SIG-M5 (cell line): ENCODE results near the gene CNIH2.
"Not testable (repeated sequence)": the region's sequence is repeated elsewhere in the genome, so short reads cannot be mapped to it uniquely, and the experiment has no call there.

ENCODE experiments used
- DNase-seq: peaks from one replicate; lab custom pipeline; 2025; lab: John Stamatoyannopoulos, UW

CNIH2 gene

DNA sequence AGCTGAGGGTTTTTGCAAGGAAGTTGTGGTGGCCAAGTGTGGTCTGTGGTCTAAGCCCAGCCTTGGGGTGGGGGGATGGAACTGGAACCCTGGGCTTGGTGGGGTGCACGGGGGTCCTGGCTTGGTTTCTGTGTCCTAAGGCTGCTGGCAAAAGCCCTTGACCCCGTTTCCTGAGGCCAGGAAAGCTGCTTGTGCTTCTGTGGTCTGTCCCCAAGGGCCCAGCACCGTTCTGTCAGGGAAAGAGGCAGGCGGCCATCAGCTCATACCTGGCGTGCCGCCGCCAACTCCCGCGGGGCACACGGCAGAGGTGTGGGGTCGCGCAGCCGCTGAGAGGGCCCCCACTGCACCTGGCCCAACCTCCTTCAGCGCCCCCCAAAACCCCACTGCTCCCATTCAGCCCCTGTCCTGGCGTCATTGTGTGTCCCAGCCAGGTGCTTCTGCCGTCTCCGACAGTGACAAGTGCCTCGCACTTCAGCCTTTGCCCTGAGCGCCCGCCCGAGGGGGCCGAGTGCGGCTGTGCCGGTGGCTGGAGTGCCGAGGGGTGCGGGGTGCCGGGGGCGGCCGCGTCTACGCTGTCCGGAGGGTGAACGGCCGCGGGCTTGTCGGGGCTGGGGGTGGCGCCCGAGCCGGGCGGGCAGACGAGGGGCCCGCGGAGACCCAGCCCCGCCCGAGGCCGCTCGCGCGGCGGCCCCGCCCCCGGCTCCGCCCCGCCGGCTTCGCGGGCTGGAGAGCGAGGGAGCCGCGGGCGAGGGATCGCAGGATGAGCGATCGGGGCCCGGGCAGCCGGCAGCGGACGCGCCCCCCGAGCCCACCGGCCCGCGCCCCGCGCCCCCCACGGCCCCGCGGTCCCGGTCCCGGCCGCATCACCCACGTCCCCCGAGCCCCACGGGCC is at the start of gene CNIH2:
Gene CNIH2 (plus strand): TSS at position 705 of the 892 bp plus-strand sequence. CDS start 282 bp downstream, outside the sequence.
- no peak for DNase-seq

DNA sequence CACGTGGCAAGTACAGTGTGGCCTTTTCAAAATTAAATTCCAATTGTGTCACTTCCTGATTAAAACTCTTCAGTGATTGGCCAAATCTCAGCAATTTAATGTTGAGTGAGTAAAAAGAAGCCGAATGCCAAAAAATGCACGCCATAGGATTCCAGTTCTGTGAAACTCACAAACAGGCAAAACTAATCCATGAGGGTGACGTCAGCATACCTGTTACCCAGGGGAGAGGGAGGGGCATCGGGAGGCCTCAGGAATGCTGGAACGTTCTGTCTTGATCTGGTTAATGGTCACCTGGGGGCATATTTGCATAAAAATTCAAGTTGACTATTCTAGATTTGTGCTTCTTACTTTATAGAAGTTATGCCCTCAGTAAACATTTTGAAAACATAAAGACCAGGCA is 49.5 kb upstream of the CNIH2 start:
- DNase-seq: no peak

DNA sequence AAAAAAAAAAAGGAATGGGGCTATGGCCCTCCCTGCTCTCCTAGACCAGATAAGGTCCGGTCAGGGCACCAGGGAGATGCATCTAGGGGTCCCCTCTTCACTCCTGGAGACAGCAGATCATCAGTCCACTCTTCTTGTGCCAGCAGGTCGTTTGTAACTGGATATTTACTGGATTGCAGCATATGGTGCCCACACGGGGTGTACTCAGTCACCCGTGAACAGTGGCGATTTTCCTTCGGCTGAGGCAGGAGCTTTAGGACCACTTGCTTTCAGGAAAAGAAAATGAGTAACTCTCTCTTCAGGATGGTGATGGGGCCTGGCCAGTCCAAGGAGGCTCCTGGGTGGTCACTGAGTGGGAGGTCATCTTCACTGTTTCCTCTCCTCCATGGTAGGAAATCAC is 47.8 kb upstream of the CNIH2 start:
- no peak for DNase-seq

DNA sequence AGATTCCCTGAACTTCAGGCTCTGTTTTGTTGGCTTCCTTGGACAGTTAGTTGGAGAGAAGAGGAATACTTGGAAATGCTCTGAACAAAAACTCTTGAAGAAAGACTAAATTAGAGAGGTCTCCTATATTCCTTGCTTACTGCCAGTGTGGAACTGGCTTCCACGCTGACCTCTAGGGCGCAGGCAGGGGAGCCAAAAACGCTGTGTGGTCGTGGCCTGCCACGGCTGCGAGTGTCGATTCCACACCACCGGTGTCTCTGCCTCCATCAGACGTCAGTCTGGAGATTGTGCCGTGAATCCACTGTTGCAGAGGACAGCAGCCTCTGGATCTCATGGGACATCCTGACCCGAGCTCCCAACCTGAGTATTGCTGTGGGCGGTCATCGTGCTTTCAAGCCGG is 47.0 kb upstream of the CNIH2 start:
- DNase-seq: no peak

DNA sequence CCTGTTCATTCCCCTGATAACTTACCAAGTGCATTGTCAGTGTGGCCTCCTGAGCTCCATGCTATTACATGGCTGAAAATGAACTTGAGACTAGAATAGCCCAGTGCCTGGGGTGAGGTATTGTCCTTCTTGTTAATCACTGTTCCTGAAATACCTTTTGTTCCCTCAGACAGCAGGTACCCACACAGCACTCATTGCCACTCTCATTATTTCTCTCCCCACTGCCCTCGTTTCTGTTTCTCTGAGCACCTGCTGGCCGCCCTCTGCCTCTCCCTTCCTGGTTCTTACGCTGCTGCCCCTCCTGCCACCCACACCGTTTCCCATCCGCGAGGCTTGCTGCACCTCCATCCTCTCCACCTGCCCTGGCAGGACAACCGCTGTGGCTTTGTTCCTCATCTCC is 46.4 kb upstream of the CNIH2 start:
- DNase-seq: no peak

DNA sequence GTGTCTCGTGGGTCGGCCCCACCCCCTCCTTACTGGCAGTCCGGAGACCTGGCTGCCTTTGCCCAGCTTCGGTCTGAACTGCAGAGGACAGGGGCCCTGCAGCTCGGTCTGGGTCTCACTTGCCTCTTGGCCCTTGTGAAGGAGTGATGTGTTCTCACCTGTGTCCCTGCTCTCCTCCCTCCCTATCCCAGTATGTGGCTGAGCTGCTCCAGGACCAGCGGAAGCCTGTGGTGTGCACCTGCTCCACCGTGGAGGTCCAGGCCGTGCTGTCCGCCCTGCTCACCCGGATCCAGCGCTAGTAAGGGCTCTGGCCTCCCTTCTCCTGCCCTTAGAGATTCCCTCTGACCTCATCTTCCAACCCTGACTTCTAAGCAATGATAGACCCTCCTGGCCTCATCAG is 45.2 kb upstream of the CNIH2 start:
- no peak for DNase-seq

DNA sequence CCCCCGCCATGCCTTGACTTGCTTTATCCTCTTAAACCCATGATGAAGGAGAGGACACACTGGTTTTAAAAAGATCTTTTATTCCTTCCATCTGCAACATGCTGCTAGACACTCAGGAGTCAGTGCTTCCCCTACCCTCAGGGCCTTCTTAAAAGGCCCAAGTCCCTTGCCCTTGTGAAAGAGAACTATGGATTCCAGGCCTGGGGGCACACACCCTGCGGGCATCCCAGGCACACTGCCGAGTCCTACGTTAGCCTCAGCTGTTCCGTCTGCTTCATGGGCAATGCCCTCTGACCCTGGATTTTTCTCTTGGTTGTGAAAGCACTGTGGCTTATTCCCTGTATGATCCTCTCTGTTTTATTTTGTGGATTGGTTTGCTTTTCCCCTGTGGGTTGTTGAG is 44.7 kb upstream of the CNIH2 start:
- DNase-seq: no peak

DNA sequence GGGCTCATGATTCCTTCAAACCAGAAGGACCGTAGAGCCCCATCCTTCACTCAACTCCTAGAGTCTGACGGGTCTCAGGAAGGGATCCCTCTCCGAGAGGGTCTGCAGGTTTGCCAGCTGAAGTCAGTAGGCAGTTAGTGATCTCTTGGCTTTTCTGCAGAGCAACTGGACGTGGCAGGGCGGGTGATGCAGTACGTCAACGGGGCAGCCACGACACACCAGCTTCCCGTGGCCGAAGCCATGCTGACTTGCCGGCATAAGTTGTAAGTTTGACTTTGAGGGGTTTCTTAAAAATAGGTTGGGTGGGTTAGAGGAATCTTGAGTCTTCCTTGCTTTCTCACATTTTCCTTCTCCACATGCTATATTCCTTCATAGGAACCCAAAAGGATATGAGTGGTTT is 42.8 kb upstream of the CNIH2 start:
- DNase-seq: no peak

DNA sequence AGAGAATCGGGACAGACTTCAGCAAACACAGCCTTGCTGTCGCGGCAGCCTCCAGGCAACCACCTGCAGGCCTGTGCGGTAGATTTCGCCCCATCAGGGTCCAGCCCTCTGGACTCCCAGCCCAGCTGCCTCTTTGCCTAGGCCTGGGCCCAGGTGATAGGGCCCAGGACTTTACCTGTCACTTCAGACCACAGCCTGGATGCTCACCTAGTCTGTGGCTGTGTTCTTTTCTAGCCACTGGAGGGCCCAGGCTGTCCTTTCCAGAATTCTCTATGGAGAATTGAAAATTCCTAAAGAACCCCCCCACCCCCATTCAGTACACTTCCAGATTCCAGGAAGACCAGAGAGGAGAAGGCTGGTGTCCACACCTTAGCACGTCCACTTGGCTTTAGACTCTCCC is 40.1 kb upstream of the CNIH2 start:
- DNase-seq: no peak

DNA sequence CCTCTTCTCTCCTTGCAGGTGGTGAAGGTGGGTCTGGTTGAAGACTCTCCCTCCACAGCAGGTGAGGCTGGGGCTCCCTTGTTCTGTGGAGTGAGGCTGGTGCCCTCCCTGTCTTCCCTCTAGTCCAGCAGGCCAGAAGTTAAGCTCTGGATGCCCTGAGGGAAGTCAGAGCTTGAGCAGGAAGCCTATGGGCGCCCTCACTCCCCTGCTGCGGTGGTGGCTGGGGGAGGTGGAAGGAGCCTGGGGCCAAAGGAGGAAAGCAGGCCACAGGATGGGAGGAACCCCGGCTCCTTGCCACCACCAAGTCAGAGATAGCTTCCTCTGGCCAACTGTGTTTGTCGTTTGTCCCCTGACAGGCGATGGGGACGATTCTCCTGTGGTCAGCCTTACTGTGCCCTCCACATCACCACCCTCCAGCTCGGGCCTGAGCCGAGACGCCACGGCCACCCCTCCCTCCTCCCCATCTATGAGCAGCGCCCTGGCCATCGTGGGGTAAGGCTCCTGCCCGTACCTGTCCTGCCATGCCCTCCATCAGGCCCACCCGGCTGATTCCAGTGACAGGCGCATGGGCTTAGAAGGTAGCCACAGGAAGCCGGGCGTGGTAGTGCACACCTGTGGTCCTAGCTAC is 39.1 kb upstream of the CNIH2 start:
- no peak for DNase-seq

DNA sequence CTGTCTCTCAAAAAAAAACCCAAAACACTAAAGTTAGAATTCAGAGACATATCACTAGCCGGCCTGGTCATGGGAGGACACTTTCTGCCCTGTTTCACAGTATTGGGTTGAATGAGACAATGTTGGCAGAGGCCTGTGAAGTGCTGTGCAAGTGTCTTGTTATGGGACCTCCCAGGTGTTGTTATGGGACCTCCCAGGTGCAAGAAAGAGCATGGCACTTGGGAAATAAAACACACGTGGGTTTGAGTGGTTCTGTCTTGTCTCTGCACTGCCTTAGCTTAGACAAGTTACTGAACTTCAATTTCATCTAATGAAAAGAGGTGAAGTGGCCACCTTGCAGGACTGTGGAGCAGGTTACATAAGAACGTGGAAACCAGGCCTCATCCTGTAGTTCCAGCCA is 38.5 kb upstream of the CNIH2 start:
- DNase-seq: no peak

DNA sequence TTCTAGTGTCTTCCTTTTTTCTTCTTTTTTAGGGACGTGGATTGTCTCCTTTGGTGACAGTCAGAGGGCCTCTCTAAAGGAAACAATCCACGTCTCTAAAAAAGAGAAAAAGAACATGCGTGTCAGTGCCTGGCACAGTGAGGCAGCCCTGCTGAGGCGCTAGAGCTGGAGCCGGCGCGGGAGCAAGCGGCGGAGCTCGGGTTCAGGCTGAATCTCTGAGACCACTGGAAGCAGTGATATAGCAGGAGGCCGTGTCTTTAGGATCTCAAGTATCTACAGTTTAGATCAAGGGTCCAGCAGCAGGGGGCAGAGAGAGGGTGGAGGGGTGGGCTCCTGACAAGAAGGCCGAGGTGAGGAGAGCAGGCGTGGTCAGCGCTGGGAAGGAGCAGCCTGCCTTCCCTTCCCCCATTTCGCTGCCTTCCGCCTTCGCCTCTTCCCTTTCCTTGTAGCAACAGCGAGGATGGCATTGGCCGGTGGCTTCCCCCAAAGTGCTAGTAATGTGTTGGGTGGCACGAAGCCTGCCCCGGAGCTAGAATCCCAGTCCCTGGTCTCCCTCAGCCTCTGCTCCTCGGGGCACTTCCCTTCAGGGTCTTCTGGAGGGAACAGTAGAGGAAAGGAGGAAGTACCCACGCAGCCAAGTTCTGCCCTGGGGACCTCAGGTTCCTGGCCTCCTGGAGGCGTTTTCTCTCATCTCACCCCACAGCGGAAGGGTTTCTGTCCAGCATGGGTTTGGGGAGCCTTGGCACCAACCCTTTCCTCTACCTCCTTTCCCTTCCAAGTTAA is 37.8 kb upstream of the CNIH2 start:
- DNase-seq: no peak

DNA sequence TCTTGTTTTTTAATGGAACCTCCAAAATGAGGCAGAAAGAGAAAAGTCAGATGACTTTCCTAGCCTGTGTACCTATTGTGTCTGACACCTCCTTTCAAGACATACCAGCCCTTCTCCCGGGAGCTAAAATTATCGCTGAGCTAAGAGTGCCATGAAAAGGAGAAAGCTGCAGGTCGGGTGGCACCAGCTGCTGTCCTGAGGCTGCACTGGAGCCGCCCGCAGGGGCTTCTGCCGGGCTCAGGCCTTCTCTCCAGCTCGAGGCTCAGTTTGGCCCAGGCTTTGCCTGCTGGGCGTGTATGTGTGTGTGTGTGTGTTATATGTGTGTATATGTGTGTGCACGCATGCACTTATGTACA is 37.2 kb upstream of the CNIH2 start:
- DNase-seq: no peak

DNA sequence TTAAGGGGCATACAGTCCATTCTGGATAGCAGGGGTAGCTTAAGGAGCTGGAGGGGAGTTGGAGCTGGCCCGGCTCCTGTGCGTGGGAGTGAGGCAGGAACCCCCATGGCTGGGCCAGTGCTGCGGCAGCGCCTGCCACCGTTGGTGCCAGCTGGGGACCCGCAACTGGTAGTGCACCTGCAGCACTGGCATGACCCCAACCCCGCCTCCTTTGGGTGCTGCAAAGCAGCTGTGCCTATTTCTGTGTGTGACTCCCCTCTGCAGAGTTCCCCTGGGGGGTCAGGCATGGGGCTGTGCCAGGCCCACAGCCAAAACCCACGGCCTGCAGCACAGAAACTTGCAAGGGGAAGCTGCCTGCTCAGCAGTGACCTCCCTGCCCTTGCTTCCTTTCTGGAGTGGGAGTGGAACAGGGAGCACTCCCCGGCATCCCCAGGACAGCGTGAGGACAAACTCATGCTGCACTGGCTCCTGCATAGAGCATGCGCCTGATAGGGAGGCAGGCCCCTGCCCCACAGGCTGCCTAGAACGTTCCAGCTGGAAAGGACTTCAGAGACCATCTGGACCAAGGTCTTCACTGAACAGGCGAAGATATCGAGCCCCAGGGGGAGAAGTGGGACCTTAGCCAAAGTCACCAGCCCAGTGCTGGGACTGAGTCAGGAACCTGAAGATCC is 35.7 kb upstream of the CNIH2 start:
- DNase-seq: no peak

DNA sequence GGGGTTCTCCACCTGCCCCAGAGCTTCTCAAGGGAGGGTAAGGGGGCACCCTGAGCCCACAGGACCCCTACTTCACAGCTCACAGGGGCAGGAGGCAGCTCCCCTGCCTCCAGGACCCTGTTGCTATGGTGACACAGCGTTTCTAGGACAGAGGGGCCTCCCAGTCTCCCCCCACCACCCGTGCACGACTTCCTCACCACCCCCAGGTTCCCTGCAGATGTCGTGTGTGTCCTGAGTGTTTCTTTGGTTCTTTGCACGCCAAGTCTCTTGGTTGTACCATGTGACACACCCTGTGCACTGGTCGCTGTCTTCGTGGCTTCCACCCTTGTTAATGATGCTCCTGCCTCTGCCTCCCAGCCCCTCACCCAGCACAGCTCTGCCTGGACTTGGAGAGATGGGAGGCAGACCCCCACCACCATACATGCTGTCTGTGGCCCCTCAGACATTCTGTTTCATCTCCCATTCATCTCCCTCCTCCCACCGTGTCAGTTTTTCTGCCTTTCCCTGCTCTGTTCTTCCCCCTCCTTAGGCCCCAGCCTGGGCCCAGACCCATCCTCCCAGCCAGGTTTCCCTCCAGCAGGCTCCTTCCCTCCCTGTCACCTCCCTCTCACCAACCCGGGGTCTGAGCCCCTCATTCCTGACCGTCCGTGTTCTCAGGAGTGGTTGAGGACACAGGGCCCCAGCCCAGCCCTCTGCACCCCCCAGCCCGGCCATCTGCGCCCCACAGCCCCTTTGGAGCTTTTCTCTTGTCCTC is 34.0 kb upstream of the CNIH2 start:
- no peak for DNase-seq

DNA sequence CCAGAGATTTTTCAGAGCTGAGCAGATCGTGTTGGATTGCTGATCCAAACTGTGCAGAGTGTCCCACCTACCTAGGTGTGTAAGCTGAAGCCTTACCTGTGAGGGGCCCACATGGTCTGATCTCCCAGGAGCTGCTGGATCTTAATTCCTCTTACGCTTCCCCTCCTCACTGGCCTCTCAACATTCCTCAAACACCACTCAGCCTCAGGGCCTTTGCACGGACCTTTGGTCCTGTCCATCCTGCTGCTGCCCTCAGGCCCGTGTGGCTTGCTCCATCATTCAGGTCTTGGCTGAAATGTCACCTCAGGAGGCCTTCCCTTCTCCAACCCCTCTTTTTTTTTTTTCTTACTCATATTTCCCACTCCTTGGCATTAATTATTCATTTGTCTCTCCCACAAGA is 30.7 kb upstream of the CNIH2 start:
- no peak for DNase-seq

DNA sequence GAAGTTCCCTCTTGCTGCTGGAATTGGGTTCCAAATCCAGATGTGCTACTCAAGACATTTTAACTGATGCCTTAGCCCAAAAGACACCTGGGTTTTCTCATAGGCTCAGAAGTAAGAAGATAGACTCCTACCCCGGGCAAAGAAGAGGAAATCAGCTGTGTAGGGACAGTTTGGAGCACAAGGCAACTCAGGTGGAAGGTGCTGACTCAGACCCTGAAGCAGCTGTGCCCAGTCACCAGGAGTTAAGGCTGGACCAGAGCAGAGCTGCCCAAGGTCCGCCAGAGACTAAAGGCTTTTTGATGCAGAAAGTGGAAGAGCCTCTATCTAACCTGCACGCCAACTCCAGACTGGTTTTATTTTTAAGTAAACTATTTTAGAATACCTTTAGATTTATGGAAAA is 30.2 kb upstream of the CNIH2 start:
- no peak for DNase-seq

DNA sequence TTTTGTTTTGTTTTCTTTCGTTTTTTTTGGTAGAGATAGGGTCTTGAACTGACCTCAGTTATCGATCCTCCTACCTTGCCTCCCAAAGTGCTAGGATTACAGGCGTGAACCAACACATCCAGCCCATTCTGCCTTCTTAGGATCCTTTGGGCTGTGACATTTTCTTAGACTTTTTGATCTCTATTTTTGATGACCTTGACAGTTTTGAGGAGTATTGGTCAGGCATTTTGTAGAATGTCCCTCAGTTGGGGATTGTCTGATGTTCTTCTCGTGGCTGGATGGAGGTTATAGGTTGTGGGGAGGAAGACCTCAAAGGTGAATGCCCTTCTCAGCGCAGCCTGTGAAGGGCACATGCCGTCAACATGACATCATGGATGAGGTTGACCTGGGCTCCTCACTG is 29.1 kb upstream of the CNIH2 start:
- no peak for DNase-seq

DNA sequence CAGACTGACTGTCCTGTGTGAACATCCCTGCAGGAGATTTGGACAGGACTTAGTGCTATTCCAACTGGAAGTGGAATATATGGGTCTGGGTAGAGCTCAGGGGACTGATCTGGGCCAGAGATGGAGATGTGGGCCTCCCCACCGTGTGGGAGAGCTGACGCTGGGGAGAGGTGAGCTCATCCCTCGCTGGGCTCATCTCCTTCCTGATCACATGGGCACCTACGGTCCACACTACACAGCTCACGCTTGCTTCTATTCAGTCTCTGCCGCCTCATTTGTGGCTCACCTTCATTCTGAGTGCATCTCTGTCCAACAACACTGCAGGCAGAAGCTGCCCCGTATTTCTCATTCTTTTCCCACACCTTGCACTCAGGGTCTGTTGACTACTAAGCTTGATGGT is 26.2 kb upstream of the CNIH2 start:
- no peak for DNase-seq

DNA sequence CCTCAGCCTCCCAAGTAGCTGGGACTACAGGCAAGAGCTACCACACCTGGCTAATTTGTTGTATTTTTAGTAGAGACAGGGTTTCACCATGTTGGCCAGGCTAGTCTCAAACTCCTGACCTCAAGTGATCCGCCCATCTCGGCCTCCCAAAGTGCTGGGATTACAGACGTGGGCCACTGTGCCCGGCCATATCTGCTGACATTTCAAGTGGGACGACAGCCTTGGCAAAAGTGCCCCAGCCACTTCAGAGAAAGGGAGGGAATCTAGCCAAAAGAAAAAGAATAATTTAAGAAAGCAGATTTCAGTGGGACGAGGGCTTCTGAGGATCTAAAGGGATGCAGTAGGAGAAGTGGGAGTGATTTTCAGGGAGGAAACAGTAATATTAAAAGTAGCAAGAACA is 24.9 kb upstream of the CNIH2 start:
- DNase-seq: not testable (repeated sequence)

DNA sequence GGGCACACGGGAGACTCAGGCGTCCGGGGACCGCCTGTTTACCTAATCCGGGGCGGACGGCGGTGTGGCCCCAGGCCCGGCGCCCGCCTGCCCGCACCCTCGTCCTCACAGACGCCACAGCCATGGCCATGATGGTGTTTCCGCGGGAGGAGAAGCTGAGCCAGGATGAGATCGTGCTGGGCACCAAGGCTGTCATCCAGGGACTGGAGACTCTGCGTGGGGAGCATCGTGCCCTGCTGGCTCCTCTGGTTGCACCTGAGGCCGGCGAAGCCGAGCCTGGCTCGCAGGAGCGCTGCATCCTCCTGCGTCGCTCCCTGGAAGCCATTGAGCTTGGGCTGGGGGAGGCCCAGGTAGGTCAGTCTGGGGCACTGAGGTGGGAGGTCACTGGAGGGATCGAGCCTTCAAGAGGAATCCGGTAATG is 19.5 kb upstream of the CNIH2 start:
- DNase-seq: no peak

DNA sequence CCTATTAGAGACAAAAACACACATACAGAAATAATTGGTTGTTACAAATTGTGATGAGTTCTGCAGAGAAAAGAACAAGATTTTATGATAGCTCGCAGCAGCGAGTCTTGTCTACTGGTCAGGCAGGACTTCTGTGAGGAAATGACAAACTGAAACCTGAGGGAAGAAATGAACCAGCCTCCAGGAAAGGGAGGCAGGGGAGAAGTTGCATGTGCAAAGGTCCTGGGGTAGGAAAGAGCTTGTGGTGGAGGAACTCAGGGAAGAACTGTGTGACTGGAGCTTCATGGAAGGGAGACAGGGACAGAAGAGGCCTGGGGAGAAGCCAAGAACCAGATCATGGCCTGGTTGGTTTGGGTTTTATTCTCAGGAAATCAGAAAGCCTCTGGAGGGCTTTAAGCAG is 18.8 kb upstream of the CNIH2 start:
- DNase-seq: no peak
